ENCODE data around the gene TMEM87A. TPM values are rescaled to one million over a fixed set of nuclear protein-coding genes. Genes with fewer than 3 reads are reported as not detected.
"Not testable (repeated sequence)": the region's sequence is repeated elsewhere in the genome, so short reads cannot be mapped to it uniquely, and the experiment has no call there.

The TMEM87A gene
- total RNA-seq, 2 experiments from 2014 or later: 23.6 to 24.7 TPM

- no peak for TF ChIP-seq CTCF (IDR thresholded peaks at IDR 0.05)
- ChIA-PET CTCF (interaction anchor here (1.3 kb wide), 1 partner anchor 147 kb away, joined by 3 read pairs; no protein-coding TSS in a partner anchor), POLR2A (no interaction called here)
- Mint-ChIP-seq H3K36me3 (ENCODE audit: low read depth) (peaks cover 20% of the 10 kb centered on the region), H3K27me3 (no peaks in the 10 kb centered on the region), H3K27ac (no peak overlapping the region), H3K4me3 (no peak overlapping the region), H3K4me1 (ENCODE audit: low read depth) (no peaks in the 10 kb centered on the region), H3K9me3 (no peaks in the 10 kb centered on the region)
- intact Hi-C loops (cut with micrococcal nuclease): no loop called here
- ATAC-seq (no peak), DNase-seq (no peak)
Observed at GRCh38 chr15:42231088-42231487, 42.1 kb downstream of the TMEM87A start.

- H3K27me3 Mint-ChIP-seq; intact Hi-C loops (cut with micrococcal nuclease); H3K4me3 Mint-ChIP-seq; ATAC-seq; H3K4me1 Mint-ChIP-seq (ENCODE audit: low read depth); H3K9me3 Mint-ChIP-seq; DNase-seq; H3K27ac Mint-ChIP-seq: not testable (repeated sequence)
- H3K36me3 Mint-ChIP-seq (ENCODE audit: low read depth): peaks cover 18% of the 10 kb centered on the region
- ChIA-PET POLR2A (interaction anchor here (0.6 to 0.7 kb wide), 2 partner anchors 44 to 277 kb away, joined by 3 to 4 read pairs; no protein-coding TSS in a partner anchor), CTCF (interaction anchor here (1.8 kb wide), 1 partner anchor 12 kb away, joined by 3 read pairs; no protein-coding TSS in a partner anchor)
Observed at GRCh38 chr15:42228981-42229380, 44.3 kb downstream of the TMEM87A start.

- Mint-ChIP-seq H3K4me1 (ENCODE audit: low read depth) (no peaks in the 10 kb centered on the region), H3K27me3 (no peaks in the 10 kb centered on the region), H3K9me3 (no peaks in the 10 kb centered on the region), H3K27ac (no peak overlapping the region), H3K36me3 (ENCODE audit: low read depth) (peaks cover 18% of the 10 kb centered on the region), H3K4me3 (no peak overlapping the region)
- ChIA-PET POLR2A (interaction anchor here (0.7 kb wide), 1 partner anchor 43 kb away, joined by 4 read pairs; no protein-coding TSS in a partner anchor), CTCF (interaction anchor here (1.0 to 1.8 kb wide), 2 partner anchors 13 to 49 kb away, joined by 3 read pairs; no protein-coding TSS in a partner anchor)
- no peak for TF ChIP-seq CTCF (IDR thresholded peaks at IDR 0.05)
- intact Hi-C loops (cut with micrococcal nuclease): no loop called here
- DNase-seq (no peak), ATAC-seq (no peak)
Observed at GRCh38 chr15:42228036-42228435, 45.2 kb downstream of the TMEM87A start.

GRCh38 chr15:42226648-42227047 is 46.6 kb downstream of the TMEM87A start:
- no peak for DNase-seq
- ATAC-seq: no peak
- H3K27me3 Mint-ChIP-seq: no peaks in the 10 kb centered on the region
- no peak overlapping the region for H3K4me3 Mint-ChIP-seq
- intact Hi-C loops (cut with micrococcal nuclease): no loop called here
- H3K27ac Mint-ChIP-seq: no peak overlapping the region
- TF ChIP-seq CTCF (IDR thresholded peaks at IDR 0.05): no peak
- no peaks in the 10 kb centered on the region for H3K9me3 Mint-ChIP-seq
- H3K4me1 Mint-ChIP-seq (ENCODE audit: low read depth): no peaks in the 10 kb centered on the region
- POLR2A ChIA-PET: no interaction called here
- CTCF ChIA-PET: no interaction called here
- H3K36me3 Mint-ChIP-seq (ENCODE audit: low read depth): peaks cover 16% of the 10 kb centered on the region

- no peaks in the 10 kb centered on the region for H3K9me3 Mint-ChIP-seq
- H3K27me3 Mint-ChIP-seq: no peaks in the 10 kb centered on the region
- intact Hi-C loops (cut with micrococcal nuclease): no loop called here
- no peak for TF ChIP-seq CTCF (IDR thresholded peaks at IDR 0.05)
- no peak overlapping the region for H3K27ac Mint-ChIP-seq
- H3K4me1 Mint-ChIP-seq (ENCODE audit: low read depth): peaks cover 11% of the 10 kb centered on the region
- CTCF ChIA-PET: interaction anchor here (1.8 kb wide), 1 partner anchor 12 kb away, joined by 3 read pairs; the partner anchor contains the start of gene VPS39
- DNase-seq: no peak
- peaks cover 21% of the 10 kb centered on the region for H3K36me3 Mint-ChIP-seq (ENCODE audit: low read depth)
- no peak overlapping the region for H3K4me3 Mint-ChIP-seq
- POLR2A ChIA-PET: interaction anchor here (0.6 kb wide), 2 partner anchors 16 to 1979 kb away, joined by 3 read pairs; no protein-coding TSS in a partner anchor
- ATAC-seq: no peak
Observed at GRCh38 chr15:42220216-42220615, 53.0 kb downstream of the TMEM87A start.

Measured in activated CD8-positive, alpha-beta T cell treated with anti-CD3 and anti-CD28 coated beads for 36 hours (primary cell).